HepG2 (cell line): ENCODE measurements around the gene RFC2. TPM values are rescaled to one million over a fixed set of nuclear protein-coding genes. Genes with fewer than 3 reads are reported as not detected.
A peak's percentile ranks its signal among the peaks of the same experiment; 100 is the strongest.

ENCODE experiments used
- ARID2 ChIP-seq: sonication (generic); formaldehyde crosslinking; IDR thresholded peaks from 2 replicates; pipeline ENCODE4 v1.8.1; 2022; ENCODE audit warnings: mild to moderate bottlenecking, missing genetic modification reagents, borderline replicate concordance
- CHD4 ChIP-seq: fragments of 200-600 bp; sonication (generic); IDR thresholded peaks from 2 replicates; pipeline ENCODE4 v1.7.0; 2017; ENCODE audit warnings: mild to moderate bottlenecking, low read length, borderline replicate concordance
- FOXK2 ChIP-seq: fragments of 450-650 bp; IDR thresholded peaks from 2 replicates; pipeline ENCODE4 v1.6.1; 2016
- HIVEP1 ChIP-seq: sonication (generic); formaldehyde crosslinking; IDR thresholded peaks from 2 replicates; pipeline ENCODE4 v1.4.0; 2020; ENCODE audit warnings: mild to moderate bottlenecking, missing genetic modification reagents
- KLF16 ChIP-seq, 2 experiments: sonication (generic) in 1 of 2; formaldehyde crosslinking in 1 of 2; IDR thresholded peaks; 2 replicates each; pipeline versions ENCODE4 v1.6.1 to v1.8.0; 2016 to 2023; ENCODE audit warnings: missing genetic modification reagents in 2 of 2, missing compliant biosample characterization in 1 of 2
- MXI1 ChIP-seq: IDR thresholded peaks from 3 replicates; pipeline ENCODE4 v1.6.1; 2012; ENCODE audit warnings: low read depth, low read length, inconsistent platforms, borderline replicate concordance
- NPAS2 ChIP-seq: sonication (generic); formaldehyde crosslinking; IDR thresholded peaks from 2 replicates; pipeline ENCODE4 v1.8.0; 2022; ENCODE audit warnings: mild to moderate bottlenecking, missing genetic modification reagents, borderline replicate concordance
- PAXIP1 ChIP-seq: sonication (generic); formaldehyde crosslinking; conservative IDR thresholded peaks from 2 replicates; pipeline ENCODE4 v1.4.0; 2020; ENCODE audit warnings: mild to moderate bottlenecking, missing genetic modification reagents, moderate library complexity
- RORA ChIP-seq: sonication (generic); formaldehyde crosslinking; IDR thresholded peaks from 2 replicates; pipeline ENCODE4 v1.5.0; 2020; ENCODE audit warnings: mild to moderate bottlenecking, missing genetic modification reagents, moderate library complexity
- SMYD3 ChIP-seq: sonication (generic); formaldehyde crosslinking; IDR thresholded peaks from 2 replicates; pipeline ENCODE4 v1.8.1; 2023; ENCODE audit warnings: mild to moderate bottlenecking, missing genetic modification reagents
- SOX6 ChIP-seq, 2 experiments: fragments of 450-650 bp in 1 of 2; sonication (generic) in 1 of 2; formaldehyde crosslinking in 1 of 2; IDR thresholded peaks; 2 replicates each; pipeline versions ENCODE4 v1.4.0 to v1.6.1; 2017 to 2020; ENCODE audit warnings: antibody characterized with exemption in 1 of 2, mild to moderate bottlenecking in 1 of 2, missing genetic modification reagents in 1 of 2
- TEAD3 ChIP-seq: optimal IDR thresholded peaks from 2 replicates; pipeline ENCODE3; 2016; ENCODE audit warnings: borderline replicate concordance
- ZBTB3 ChIP-seq: sonication (generic); formaldehyde crosslinking; IDR thresholded peaks from 2 replicates; pipeline ENCODE4 v1.4.0; 2020; ENCODE audit warnings: low read depth, mild to moderate bottlenecking, moderate library complexity, missing genetic modification reagents, borderline replicate concordance
- ZNF256 ChIP-seq: sonication (generic); formaldehyde crosslinking; conservative IDR thresholded peaks from 2 replicates; pipeline ENCODE4 v1.4.0; 2020; ENCODE audit warnings: missing genetic modification reagents
- ZNF460 ChIP-seq: sonication (generic); formaldehyde crosslinking; IDR thresholded peaks from 2 replicates; pipeline ENCODE4 v1.5.1; 2020; ENCODE audit warnings: missing genetic modification reagents, mild to moderate bottlenecking, borderline replicate concordance
- ZNF615 ChIP-seq: sonication (generic); formaldehyde crosslinking; IDR thresholded peaks from 2 replicates; pipeline ENCODE4 v1.5.0; 2020; ENCODE audit warnings: mild to moderate bottlenecking, missing genetic modification reagents, borderline replicate concordance
- polyA plus RNA-seq, 8 experiments: library from polyadenylated mRNA; depleted of rRNA in 3 of 8; stranded (reverse) in 7 of 8; unstranded in 1 of 8; fragments of >200 nt; fragmentation: Illumina TruSeq in 4 of 8; extraction: Trizol in 4 of 8; gene quantifications; 2 replicates each; pipeline versions ENCODE4 v1.2.1 to v1.2.3, GENCODE V29; 2011 to 2016; ENCODE audit warnings: low read depth in 4 of 8, missing spikeins in 1 of 8, mixed read lengths in 1 of 8; ENCODE audit not compliant: insufficient read depth in 1 of 8
- total RNA-seq, 5 experiments: library from RNA; depleted of rRNA; stranded (reverse); fragments of >200 nt; fragmentation: Illumina TruSeq; extraction: Trizol; gene quantifications; 2 replicates each; pipeline ENCODE4 v1.2.3, GENCODE V29; 2016; ENCODE audit warnings: low read depth in 1 of 5
- TF ChIP-seq, protein P1 (sequence below): sonication (generic); formaldehyde crosslinking; IDR thresholded peaks from 2 replicates; pipeline ENCODE4 v1.5.1; 2020; ENCODE audit warnings: mild to moderate bottlenecking, moderate library complexity, missing genetic modification reagents
- TF ChIP-seq, protein P2 (sequence below), 2 experiments: sonication (generic) in 1 of 2; formaldehyde crosslinking in 1 of 2; IDR thresholded peaks; 2 replicates each; pipeline versions ENCODE4 v1.4.0 to v1.6.1; 2018 to 2020; ENCODE audit warnings: missing genetic modification reagents in 2 of 2, borderline replicate concordance in 1 of 2, low read depth in 1 of 2, mild to moderate bottlenecking in 1 of 2, missing biosample characterization in 1 of 2
- TF ChIP-seq, protein P3 (sequence below): sonication (generic); formaldehyde crosslinking; conservative IDR thresholded peaks from 2 replicates; pipeline ENCODE4 v1.4.0; 2020; ENCODE audit warnings: missing genetic modification reagents

The RFC2 gene
- total and polyA plus RNA-seq, 2 of the 13 experiments (the other 11 are each of a cell fraction or from before 2014, with no cell fraction given): 14.6 to 43.5 TPM

DNA sequence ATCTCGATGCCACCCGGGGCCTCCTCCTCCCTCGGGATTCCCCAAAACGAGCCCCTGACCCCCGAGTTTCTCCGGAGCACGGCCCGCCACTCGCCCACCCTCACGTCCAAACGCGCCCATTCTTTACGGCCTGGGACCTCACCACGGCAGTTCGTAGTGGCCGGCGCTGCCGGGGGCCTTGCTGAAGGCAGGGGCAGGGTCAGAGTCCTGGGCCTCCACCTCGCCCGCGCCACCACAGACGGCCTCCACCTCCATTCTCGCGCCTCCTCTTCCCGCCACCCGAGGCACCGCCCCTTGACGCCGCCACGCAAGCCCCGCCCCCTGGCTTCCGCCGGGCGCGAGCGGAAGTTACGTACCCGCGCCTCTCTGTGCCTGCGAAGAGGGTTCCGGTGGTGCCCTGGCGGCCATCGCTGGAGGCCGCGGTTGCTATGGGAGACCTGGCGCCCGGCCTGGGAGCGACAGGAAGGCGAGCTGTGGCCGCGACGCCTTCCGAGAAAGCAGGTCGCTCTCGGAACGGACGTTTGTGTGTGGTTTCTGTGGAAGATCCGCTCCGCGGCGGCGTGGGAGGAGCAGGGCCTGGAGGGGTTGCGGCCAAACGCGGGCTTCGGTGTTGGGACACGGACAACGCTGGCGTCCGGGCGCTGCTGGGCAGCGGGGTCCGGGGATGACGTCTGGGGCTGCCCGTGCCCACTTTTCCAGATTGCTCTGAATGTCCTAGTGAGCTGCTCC lies at the start of gene RFC2 (continued):
- TF ChIP-seq, protein P1, sequence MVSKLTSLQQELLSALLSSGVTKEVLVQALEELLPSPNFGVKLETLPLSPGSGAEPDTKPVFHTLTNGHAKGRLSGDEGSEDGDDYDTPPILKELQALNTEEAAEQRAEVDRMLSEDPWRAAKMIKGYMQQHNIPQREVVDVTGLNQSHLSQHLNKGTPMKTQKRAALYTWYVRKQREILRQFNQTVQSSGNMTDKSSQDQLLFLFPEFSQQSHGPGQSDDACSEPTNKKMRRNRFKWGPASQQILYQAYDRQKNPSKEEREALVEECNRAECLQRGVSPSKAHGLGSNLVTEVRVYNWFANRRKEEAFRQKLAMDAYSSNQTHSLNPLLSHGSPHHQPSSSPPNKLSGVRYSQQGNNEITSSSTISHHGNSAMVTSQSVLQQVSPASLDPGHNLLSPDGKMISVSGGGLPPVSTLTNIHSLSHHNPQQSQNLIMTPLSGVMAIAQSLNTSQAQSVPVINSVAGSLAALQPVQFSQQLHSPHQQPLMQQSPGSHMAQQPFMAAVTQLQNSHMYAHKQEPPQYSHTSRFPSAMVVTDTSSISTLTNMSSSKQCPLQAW: peak; percentile 93
- TF ChIP-seq MXI1: peak; percentile 96; the same call in 2 of the 3 replicates
- peak; percentile 55; the same call in 1 of the 2 replicates for TF ChIP-seq ZBTB3 (CRISPR knock-in tag)
- no peak for TF ChIP-seq ZNF460 (CRISPR knock-in tag)
- TF ChIP-seq PAXIP1 (CRISPR knock-in tag): peak; percentile 60
- TF ChIP-seq SMYD3 (CRISPR knock-in tag): 0 out of 2 replicates have a peak, but pooled peaks have one; percentile 60
- no peak for TF ChIP-seq SOX6 (IDR thresholded peaks at IDR 0.05)
- TF ChIP-seq SOX6 (CRISPR knock-in tag; IDR thresholded peaks at IDR 0.05): peak; percentile 70
- TF ChIP-seq TEAD3 (CRISPR knock-in tag): peak; percentile 67
- peak; percentile 59; the same call in 1 of the 2 replicates for TF ChIP-seq ARID2
- TF ChIP-seq, protein P2, sequence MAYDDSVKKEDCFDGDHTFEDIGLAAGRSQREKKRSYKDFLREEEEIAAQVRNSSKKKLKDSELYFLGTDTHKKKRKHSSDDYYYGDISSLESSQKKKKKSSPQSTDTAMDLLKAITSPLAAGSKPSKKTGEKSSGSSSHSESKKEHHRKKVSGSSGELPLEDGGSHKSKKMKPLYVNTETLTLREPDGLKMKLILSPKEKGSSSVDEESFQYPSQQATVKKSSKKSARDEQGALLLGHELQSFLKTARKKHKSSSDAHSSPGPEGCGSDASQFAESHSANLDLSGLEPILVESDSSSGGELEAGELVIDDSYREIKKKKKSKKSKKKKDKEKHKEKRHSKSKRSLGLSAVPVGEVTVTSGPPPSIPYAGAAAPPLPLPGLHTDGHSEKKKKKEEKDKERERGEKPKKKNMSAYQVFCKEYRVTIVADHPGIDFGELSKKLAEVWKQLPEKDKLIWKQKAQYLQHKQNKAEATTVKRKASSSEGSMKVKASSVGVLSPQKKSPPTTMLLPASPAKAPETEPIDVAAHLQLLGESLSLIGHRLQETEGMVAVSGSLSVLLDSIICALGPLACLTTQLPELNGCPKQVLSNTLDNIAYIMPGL (CRISPR knock-in tag; IDR thresholded peaks at IDR 0.05; ENCODE audit: borderline replicate concordance in 1 of 2, low read depth in 1 of 2): peak; percentile 84 to 89; a peak in 3 of 4 replicates
- TF ChIP-seq ZNF615 (CRISPR knock-in tag): no peak
- no peak for TF ChIP-seq FOXK2
- TF ChIP-seq, protein P3, sequence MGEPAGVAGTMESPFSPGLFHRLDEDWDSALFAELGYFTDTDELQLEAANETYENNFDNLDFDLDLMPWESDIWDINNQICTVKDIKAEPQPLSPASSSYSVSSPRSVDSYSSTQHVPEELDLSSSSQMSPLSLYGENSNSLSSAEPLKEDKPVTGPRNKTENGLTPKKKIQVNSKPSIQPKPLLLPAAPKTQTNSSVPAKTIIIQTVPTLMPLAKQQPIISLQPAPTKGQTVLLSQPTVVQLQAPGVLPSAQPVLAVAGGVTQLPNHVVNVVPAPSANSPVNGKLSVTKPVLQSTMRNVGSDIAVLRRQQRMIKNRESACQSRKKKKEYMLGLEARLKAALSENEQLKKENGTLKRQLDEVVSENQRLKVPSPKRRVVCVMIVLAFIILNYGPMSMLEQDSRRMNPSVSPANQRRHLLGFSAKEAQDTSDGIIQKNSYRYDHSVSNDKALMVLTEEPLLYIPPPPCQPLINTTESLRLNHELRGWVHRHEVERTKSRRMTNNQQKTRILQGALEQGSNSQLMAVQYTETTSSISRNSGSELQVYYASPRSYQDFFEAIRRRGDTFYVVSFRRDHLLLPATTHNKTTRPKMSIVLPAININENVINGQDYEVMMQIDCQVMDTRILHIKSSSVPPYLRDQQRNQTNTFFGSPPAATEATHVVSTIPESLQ (CRISPR knock-in tag): no peak
- TF ChIP-seq NPAS2 (CRISPR knock-in tag): no peak
- no peak for TF ChIP-seq RORA (CRISPR knock-in tag)
- TF ChIP-seq ZNF256: 0 out of 2 replicates have a peak, but pooled peaks have one; percentile 50
- peak; percentile 92 for TF ChIP-seq HIVEP1 (CRISPR knock-in tag)
- no peak for TF ChIP-seq CHD4
- peak in 1 of 2 experiments; percentile 79; a peak in 1 of 4 replicates for TF ChIP-seq KLF16 (CRISPR knock-in tag; IDR thresholded peaks at IDR 0.05)
